ENCODE data around the gene MRPS6. TPM values are rescaled to one million over a fixed set of nuclear protein-coding genes. Genes with fewer than 3 reads are reported as not detected.

The MRPS6 gene
- polyA plus RNA-seq, 12 donors = 35.1 to 54.7 (median 42.6) TPM; not detected in 1

DNA sequence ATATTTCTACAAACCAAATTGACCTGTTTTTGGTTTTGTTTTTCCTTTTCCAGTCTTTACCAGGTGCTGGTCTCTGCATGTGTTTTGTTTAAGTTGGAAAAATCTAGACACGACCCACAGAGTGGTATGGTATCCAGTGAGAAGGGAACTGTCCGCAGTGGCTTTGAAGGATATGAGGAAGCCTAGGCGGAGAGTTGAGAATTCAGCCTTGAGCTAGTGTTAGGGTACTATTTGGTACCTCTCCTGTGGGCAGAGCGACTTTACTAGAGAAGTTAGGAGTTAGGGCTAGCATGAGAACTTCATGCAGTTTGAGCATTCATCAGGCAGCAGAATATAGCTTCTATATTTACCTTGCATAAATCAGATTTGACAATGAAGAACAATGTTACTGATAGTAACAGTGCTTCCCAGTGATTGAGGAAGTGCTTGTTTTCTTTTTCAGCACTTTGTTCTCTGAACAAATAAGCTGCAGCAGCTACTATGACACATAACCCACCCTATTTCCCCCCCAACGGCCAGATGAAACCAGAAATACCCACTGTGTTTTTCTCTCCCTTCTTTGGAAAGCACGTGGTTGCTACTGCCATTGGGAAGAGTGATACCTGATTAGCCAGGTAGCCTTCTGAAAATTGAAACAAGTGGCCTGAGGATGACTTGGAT, 19.0 kb downstream of the MRPS6 start:
- DNase-seq = no peak

DNA sequence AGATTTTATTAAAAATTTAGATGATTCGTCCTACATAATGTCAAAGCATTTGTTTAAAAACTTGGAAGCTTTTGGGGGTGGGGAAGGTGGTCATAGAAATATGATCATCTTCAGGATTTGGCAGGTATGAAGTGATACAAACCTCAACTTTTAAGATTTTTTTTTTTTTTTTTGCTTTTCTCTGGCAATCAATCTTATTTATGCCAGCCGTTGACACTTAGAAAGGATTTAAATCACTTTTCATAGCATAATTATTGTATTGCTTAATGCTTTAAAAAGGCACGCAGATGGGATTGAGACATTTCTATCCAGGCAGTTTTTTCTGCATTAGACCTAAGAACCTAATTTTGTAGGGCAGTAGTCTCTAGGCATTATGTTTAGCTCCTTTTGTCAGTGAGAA, 19.7 kb downstream of the MRPS6 start:
- DNase-seq = no peak

- no peak for DNase-seq
These were observed 21.6 kb downstream of the MRPS6 start for GRCh38 chr21:34094949-34095348.

- no peak for DNase-seq
These were observed 24.1 kb downstream of the MRPS6 start for GRCh38 chr21:34097442-34097841.

DNA sequence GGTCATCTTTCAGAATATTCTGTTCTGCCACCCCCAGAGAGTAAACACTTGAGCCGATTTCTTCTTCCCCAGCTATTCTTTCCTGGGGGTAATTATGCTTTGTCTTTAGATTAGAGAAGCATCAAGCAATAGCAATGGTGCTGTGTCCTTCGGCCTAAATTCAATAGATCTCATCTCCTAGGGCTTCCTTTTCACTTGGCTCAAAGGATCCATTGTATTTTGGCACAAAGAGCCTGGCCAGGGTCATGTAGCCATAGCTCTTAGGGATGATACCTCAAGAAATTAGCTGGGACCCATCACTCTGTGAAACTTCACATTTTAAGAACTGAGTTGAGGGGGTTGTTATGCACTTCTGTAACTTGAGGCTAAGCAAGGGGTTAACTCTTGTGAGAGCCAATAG, 27.0 kb downstream of the MRPS6 start:
- no peak for DNase-seq

GRCh38 chr21:34100790-34101189, 27.4 kb downstream of the MRPS6 start:
- DNase-seq = no peak

DNA sequence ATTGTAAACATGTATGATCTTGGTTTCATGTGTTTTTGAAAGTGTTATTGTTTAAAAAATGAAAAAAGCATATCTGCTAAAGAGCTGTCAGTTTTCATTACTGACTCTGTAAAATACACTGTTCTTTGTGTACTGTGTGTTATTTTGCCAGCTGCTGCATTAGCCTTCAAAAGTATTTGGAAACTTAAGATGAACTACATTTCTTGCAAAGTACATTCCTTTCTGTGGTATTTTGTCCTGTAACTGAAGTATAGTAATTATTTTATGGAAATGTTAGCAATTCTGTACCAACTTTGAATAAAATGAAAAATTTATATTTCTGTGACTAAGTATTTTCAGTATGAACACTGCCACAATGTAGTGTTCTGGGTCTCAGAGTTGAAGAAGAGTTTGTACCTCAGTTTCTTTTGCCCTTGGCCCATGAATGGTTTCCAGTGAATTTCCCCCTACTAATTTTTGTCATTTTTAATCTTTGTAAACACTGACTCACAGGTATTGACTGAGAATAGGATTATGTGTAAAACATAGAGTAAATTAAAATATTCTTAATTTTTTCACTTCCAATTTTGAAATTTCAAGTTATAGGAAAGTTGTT, 32.7 kb downstream of the MRPS6 start:
- DNase-seq = no peak

- no peak for DNase-seq
These were observed 34.2 kb downstream of the MRPS6 start for GRCh38 chr21:34107606-34108005.

DNA sequence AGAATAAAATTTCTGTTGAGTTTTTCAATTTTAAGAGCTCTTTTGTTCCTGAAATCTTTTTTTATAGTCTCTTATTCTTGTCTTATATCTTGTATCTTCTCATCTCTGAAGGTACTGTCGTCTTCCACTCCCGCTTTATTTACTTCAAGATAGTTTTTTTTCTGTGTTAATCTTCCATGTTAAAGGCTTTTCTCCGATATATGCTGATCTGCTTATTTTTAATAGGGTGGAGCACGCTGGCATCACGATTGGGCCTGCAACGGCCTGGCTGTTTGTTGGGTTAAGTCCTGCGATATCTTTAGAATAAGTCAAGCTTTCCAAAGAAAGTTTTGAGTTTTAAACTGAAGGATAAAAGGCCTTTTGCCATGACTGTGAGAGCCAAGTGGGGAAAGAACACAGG, 35.7 kb downstream of the MRPS6 start:
- no peak for DNase-seq

DNA sequence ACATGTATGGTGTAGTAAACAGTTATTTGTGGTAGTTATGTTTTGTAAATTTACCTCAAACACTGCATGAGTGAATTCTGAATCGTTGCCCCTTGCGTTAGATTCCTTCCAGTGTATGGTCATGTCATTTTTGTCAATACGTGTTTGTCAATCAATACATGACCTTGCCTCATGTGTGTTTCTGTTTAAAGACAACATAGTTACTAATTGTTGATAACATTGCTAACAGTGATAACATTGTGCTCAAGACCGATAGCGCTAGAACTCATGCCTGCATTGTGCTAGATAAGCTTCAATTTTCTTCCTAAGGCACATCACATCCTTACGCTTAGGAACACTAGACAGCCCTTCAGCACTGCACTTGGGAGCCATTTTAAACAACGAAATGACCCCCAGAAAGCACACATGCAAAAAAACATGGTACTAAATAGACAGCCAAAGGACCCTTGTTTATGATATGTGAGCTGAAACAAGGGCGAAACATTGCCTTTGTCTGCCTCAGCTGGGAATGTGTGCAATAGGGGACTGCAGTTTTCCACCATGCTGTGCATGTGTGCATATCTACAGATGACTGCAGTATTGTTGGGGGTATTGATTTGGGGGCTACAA, 37.3 kb downstream of the MRPS6 start:
- DNase-seq = no peak

- DNase-seq = no peak
These were observed 39.1 kb downstream of the MRPS6 start for GRCh38 chr21:34112316-34113033.

GRCh38 chr21:34113842-34114241, 40.5 kb downstream of the MRPS6 start:
- no peak for DNase-seq

GRCh38 chr21:34115160-34115559, 41.8 kb downstream of the MRPS6 start:
- DNase-seq = no peak

DNA sequence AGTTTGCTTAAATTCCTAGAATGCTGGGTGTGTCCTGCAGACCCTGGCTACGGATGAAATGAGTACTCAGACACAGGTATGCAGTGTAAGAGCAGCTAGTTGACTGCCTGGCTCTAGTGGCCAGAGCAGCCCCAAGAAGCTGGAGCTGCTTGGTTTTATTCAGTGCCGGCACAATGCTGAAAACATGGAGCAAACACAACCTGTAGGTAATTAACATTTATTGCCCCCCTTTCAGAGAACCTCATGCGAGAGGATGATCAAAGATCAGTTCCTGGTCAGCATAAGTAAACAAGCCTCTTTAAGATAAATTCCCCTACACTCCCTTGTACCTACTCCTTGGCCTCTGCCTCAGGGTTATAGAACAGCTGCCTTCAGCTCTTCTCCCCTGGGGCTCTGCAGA, 43.2 kb downstream of the MRPS6 start:
- no peak for DNase-seq

GRCh38 chr21:34120867-34121266, 47.5 kb downstream of the MRPS6 start:
- DNase-seq = no peak

- DNase-seq = no peak
These were observed 48.7 kb downstream of the MRPS6 start for GRCh38 chr21:34122047-34122446.

GRCh38 chr21:34123609-34124008, 50.2 kb downstream of the MRPS6 start:
- no peak for DNase-seq

DNA sequence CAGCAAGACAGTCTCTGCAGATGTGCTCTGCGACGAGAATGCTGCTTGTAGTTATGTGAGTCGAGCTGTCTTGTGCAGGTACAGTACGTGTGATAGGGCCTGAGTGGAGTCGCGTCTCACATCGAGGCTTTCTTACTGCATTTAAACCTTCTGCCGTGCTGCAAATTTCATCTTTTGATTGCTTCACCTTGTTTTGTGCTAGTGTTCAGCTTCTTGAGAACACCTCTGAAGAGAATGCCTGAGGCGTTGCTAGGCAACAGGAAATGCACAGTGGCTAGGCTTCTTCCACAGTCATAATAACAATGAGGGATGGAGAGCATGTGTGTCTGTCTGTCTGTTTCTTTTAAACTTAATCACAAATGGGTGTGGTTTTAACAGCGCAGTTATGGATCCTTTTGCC, 52.9 kb downstream of the MRPS6 start:
- no peak for DNase-seq

DNA sequence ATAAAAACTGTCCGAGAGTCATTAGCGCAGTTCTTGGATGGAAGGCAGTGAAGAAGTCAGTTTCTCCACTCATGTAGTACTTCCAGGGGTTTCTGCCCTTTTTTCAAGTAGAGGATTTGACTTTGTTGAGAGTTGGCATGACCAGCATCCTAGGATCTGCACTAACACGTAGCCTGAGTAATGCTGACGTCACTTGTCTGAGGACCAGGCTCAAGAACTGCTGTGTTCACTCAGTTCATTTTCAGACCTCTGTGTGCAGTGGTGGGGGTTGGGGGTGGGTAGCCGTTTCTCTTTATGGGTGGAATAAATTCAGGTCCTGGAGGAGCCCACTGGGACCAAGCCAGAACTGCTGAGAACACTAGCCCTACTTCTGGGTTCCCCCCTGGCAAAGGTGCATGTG, 53.3 kb downstream of the MRPS6 start:
- no peak for DNase-seq

DNA sequence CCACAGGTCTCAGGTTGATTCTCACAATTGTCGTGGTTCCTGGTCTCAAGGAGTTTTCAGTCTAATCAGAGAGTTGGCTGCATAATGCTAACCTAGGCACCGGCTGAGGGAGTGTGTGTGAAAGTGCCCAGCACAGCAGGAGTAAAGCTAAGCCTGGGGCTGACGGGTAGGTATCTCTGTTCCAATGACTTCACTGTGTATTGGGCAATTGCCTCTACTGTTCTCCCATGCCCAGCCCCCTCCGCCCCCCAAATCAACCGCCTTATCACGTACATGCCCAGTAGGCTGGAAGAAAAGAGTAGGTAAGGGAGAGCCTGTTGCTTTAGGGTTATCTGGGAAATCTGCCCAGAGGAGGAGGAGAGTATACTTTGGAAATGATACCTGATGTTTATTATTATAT, 54.7 kb downstream of the MRPS6 start:
- DNase-seq = peak; percentile 10

- DNase-seq = no peak
These were observed 55.3 kb downstream of the MRPS6 start for GRCh38 chr21:34128674-34129038.

DNA sequence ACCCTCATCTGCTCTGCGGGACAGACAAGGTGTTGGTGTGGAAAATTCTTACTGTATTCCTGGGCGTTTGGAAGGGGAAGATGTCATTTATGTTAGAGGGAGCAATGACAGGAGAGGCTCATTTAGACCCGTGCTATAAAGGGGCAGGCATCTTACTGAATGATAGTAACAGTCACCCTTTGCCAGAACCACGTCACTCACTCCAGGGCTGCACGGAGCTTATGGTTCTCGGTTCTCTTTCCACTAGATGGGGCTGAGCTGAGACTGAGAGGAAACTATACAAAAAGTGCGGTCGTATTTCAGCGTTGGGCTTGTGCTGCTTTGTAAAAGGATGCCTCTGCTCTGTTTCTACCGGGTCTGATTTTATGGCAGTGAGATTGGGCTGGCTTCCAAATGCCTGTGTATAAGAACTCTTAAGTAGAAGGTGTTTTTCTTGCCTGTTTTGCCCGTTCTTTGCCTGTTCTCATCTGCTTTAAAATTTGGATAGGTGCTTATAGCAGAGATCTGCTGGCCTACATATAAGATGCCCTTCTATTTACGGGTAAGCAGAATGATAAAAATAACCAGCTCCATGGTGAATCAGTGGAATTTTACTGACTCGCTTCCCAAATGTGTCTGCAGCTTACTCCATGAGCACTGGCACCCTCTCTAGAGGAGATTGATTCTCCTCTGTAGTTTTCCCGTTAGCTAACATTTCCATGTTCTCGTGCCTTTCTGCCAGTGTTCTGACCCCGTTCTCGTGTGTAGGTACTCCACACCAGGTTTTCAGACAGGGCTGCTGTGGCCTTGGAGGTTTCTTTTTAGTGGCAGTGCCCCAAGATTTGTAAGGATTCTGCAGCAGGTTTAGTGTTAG, 55.9 kb downstream of the MRPS6 start:
- DNase-seq = peak; percentile 85
